Muscle layer of duodenum (tissue), 2 donors: Measurements from ENCODE around the gene HS3ST5.

Experiments
- H3K27ac ChIP-seq: one replicate; pipeline ENCODE4 v1.7.0; 2013; ENCODE audit warnings: mild to moderate bottlenecking, low read length
- H3K27me3 ChIP-seq: one replicate; pipeline ENCODE4 v1.7.0; 2013; ENCODE audit warnings: low read depth, mild to moderate bottlenecking, control low read depth, low read length
- H3K36me3 ChIP-seq, 2 donors: one replicate each; pipeline ENCODE4 v1.7.0; 2013; ENCODE audit warnings: low read length in 2 of 2, control low read depth in 1 of 2, mild to moderate bottlenecking in 1 of 2; ENCODE audit not compliant: insufficient read depth in 2 of 2, control insufficient read depth in 1 of 2
- H3K4me1 ChIP-seq, 2 donors: one replicate each; pipeline ENCODE4 v1.7.0; 2013; ENCODE audit warnings: low read length in 2 of 2, mild to moderate bottlenecking in 2 of 2, control low read depth in 1 of 2, moderate library complexity in 1 of 2; ENCODE audit not compliant: insufficient read depth in 2 of 2, control insufficient read depth in 1 of 2
- H3K4me3 ChIP-seq, 2 donors: one replicate each; pipeline ENCODE4 v1.7.0; 2013; ENCODE audit warnings: low read length in 2 of 2, low read depth in 1 of 2, mild to moderate bottlenecking in 1 of 2
- H3K9me3 ChIP-seq, 2 donors: one replicate each; pipeline ENCODE4 v1.7.0; 2013; ENCODE audit warnings: low read length in 2 of 2, control low read depth in 1 of 2, mild to moderate bottlenecking in 1 of 2; ENCODE audit not compliant: control insufficient read depth in 1 of 2
- donor health status: healthy.

HS3ST5 gene

GRCh38 chr6:114342826-114343781 lies at the start of gene HS3ST5:
HS3ST5 (minus strand) TSS chr6:114343023; CDS start chr6:114062845, 280,178 bp downstream.
- H3K4me3 ChIP-seq = peak within 1 kb of the TSS; percentile 44 to 84
- H3K27me3 ChIP-seq = peaks cover 13% of the 10 kb centered on the region
- peaks cover 4 to 28% of the 10 kb centered on the region in 2 donors for H3K4me1 ChIP-seq
- no peaks in the 10 kb centered on the region for H3K36me3 ChIP-seq
- H3K27ac ChIP-seq = no peak within 1 kb of the TSS
- no peaks in the 10 kb centered on the region for H3K9me3 ChIP-seq

GRCh38 chr6:114390176-114390575 lies 47.4 kb upstream of the HS3ST5 start:
- H3K4me3 ChIP-seq = no peak overlapping the region
- no peaks in the 10 kb centered on the region for H3K36me3 ChIP-seq
- no peaks in the 10 kb centered on the region for H3K9me3 ChIP-seq
- no peaks in the 10 kb centered on the region for H3K27me3 ChIP-seq
- H3K27ac ChIP-seq = no peak overlapping the region
- no peaks in the 10 kb centered on the region for H3K4me1 ChIP-seq

GRCh38 chr6:114389111-114389510 lies 46.3 kb upstream of the HS3ST5 start:
- H3K27me3 ChIP-seq = no peaks in the 10 kb centered on the region
- H3K4me1 ChIP-seq = no peaks in the 10 kb centered on the region
- H3K27ac ChIP-seq = no peak overlapping the region
- no peaks in the 10 kb centered on the region for H3K36me3 ChIP-seq
- no peaks in the 10 kb centered on the region for H3K9me3 ChIP-seq
- no peak overlapping the region for H3K4me3 ChIP-seq

GRCh38 chr6:114382406-114382805 lies 39.6 kb upstream of the HS3ST5 start:
- Histone ChIP-seq H3K9me3 (no peaks in the 10 kb centered on the region), H3K27me3 (no peaks in the 10 kb centered on the region), H3K27ac (no peak overlapping the region), H3K4me1 (no peaks in the 10 kb centered on the region), H3K36me3 (no peaks in the 10 kb centered on the region), H3K4me3 (no peak overlapping the region)

- no peaks in the 10 kb centered on the region for H3K9me3 ChIP-seq
- H3K4me1 ChIP-seq = no peaks in the 10 kb centered on the region
- H3K27me3 ChIP-seq = no peaks in the 10 kb centered on the region
- no peak overlapping the region for H3K27ac ChIP-seq
- H3K4me3 ChIP-seq = no peak overlapping the region
- no peaks in the 10 kb centered on the region for H3K36me3 ChIP-seq
Measured at GRCh38 chr6:114377881-114378280, 35.1 kb upstream of the HS3ST5 start.

GRCh38 chr6:114376611-114377175 lies 33.9 kb upstream of the HS3ST5 start:
- Histone ChIP-seq H3K9me3 (no peaks in the 10 kb centered on the region), H3K36me3 (no peaks in the 10 kb centered on the region), H3K27me3 (no peaks in the 10 kb centered on the region), H3K27ac (no peak overlapping the region), H3K4me1 (no peaks in the 10 kb centered on the region), H3K4me3 (no peak overlapping the region)

GRCh38 chr6:114375541-114376192 lies 32.8 kb upstream of the HS3ST5 start:
- Histone ChIP-seq H3K36me3 (no peaks in the 10 kb centered on the region), H3K27ac (no peak overlapping the region), H3K9me3 (no peaks in the 10 kb centered on the region), H3K27me3 (no peaks in the 10 kb centered on the region), H3K4me1 (no peaks in the 10 kb centered on the region), H3K4me3 (no peak overlapping the region)

GRCh38 chr6:114367315-114367961 lies 24.6 kb upstream of the HS3ST5 start:
- H3K4me1 ChIP-seq = no peaks in the 10 kb centered on the region
- H3K9me3 ChIP-seq = no peaks in the 10 kb centered on the region
- no peaks in the 10 kb centered on the region for H3K27me3 ChIP-seq
- no peaks in the 10 kb centered on the region for H3K36me3 ChIP-seq
- no peak overlapping the region for H3K4me3 ChIP-seq
- no peak overlapping the region for H3K27ac ChIP-seq

GRCh38 chr6:114366899-114367298 lies 24.1 kb upstream of the HS3ST5 start:
- H3K27ac ChIP-seq = no peak overlapping the region
- H3K4me1 ChIP-seq = no peaks in the 10 kb centered on the region
- H3K9me3 ChIP-seq = no peaks in the 10 kb centered on the region
- H3K4me3 ChIP-seq = no peak overlapping the region
- H3K27me3 ChIP-seq = no peaks in the 10 kb centered on the region
- no peaks in the 10 kb centered on the region for H3K36me3 ChIP-seq

GRCh38 chr6:114364301-114364700 lies 21.5 kb upstream of the HS3ST5 start:
- H3K4me1 ChIP-seq = no peaks in the 10 kb centered on the region
- H3K27me3 ChIP-seq = no peaks in the 10 kb centered on the region
- no peaks in the 10 kb centered on the region for H3K9me3 ChIP-seq
- no peak overlapping the region for H3K27ac ChIP-seq
- H3K36me3 ChIP-seq = no peaks in the 10 kb centered on the region
- H3K4me3 ChIP-seq = no peak overlapping the region

GRCh38 chr6:114362957-114363356 lies 20.1 kb upstream of the HS3ST5 start:
- Histone ChIP-seq H3K4me3 (no peak overlapping the region), H3K27me3 (no peaks in the 10 kb centered on the region), H3K27ac (no peak overlapping the region), H3K36me3 (no peaks in the 10 kb centered on the region), H3K9me3 (no peaks in the 10 kb centered on the region), H3K4me1 (no peaks in the 10 kb centered on the region)
